SIG-M5 treated with dmso at 0.1 percent for 504 hours (cell line): ENCODE results near the gene SIVA1.
A peak's percentile ranks its signal among the peaks of the same experiment; 100 is the strongest.

Experiments
- DNase-seq: peaks from one replicate; lab custom pipeline; 2025; ENCODE audit not compliant: unreplicated experiment; lab: John Stamatoyannopoulos, UW

The SIVA1 gene

DNA sequence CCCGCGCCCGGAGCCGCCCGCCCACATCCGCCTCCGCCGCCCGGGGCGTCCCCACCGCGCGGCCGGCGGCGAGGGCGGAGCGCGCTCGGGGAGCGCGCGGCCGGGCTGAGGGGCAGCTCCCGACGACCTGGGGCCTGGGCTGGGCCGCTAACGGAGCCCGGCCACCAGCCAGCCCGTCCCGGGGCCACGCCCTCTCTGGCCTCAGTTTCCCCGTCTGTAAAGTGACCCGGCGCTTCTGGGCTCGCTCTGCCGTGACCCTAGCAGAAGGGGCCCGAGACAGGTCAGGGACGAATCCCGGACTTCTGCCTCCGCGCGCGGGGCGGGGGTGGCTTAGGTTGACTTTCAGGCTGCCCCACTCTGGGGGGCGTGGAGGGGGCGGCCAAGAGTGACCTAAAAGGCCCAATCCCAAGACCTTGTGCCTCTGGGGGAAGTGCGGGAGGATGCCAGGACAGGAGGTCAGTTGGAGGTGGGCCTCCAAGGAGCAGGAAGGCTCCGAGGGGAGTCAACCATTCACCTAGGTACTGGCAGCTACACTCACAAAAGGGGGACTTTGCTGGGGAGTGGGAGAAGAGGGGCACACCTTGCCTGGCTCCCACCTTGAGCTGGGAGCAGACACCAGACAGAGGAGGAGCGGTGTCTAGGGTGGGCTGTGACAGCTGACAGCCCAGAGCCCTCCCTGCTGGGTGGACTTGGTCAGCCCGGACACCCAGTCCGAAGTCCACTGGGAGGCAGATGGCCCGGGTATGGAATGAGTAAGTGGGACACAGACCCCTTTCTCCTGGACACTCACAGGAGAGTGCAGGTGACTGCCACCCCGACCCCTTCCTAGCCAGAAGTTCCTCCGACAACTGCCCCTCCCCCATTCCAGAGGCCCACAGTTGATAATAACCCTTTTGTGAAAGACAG lies 43.1 kb downstream of the SIVA1 start:
- peak; percentile 25 for DNase-seq

DNA sequence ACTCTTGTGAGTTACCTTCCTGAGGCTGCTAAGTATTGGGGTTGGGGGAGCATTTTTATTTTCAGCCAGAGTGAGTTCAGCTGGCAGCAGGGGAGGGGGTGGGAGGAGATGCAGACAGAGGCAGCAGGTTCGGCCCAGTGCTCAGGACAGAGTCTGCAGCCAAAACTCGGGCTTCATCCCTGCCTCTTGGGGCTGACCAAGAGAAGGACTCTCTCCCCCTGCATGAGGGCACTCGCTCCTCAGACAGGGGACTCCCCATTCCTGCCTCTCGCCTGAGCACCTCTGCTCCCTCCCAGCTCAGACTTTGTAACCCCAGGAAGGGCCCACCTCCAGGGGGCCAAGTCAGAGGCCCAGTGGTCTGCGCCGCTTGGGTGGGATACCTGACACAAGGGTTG lies 43.7 kb downstream of the SIVA1 start:
- no peak for DNase-seq

DNA sequence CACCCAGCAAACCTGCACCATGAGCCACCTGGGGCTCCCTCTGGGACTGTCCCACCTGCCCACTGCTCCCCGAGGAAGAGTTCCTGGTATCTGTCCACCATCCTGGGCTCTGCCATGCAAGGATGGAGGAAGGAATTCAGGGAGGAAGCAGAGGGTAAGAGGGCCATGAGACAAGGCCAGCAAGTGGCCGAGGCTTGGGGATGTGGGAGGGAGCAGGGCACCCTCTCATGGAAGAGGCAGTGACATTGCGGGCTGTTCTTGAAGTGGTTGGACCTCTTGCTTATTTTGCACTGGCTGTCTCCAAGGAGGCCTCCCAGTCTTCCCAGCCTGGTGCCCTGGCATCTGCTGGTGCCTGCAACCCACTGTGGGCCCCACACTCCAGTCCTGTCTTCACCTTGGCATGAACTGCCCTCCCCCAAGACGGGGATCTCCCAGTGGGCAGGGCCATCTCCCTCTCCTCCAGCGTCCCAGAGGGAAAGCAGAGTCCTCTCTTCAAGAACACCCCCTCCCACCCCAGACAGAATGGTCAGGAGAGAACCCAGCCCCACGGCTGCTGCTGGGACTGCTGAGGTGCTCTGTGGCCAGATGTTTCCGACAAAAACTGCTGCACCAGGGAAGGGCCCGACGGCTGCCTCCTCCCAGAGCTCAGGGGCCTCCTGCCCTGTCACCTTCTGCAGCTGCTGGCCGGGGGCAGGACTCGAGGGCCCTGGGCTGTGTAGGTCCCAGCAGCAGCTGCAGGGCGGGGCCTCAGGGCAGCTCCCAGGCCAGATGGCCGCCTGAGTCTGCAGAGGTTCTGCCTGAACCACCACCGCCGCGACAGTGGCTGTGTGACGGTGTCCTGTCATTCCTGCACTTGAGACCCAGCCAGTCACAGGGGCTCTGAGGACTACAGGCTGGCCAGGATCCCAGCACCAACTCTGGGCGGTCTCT lies 44.4 kb downstream of the SIVA1 start:
- no peak for DNase-seq

DNA sequence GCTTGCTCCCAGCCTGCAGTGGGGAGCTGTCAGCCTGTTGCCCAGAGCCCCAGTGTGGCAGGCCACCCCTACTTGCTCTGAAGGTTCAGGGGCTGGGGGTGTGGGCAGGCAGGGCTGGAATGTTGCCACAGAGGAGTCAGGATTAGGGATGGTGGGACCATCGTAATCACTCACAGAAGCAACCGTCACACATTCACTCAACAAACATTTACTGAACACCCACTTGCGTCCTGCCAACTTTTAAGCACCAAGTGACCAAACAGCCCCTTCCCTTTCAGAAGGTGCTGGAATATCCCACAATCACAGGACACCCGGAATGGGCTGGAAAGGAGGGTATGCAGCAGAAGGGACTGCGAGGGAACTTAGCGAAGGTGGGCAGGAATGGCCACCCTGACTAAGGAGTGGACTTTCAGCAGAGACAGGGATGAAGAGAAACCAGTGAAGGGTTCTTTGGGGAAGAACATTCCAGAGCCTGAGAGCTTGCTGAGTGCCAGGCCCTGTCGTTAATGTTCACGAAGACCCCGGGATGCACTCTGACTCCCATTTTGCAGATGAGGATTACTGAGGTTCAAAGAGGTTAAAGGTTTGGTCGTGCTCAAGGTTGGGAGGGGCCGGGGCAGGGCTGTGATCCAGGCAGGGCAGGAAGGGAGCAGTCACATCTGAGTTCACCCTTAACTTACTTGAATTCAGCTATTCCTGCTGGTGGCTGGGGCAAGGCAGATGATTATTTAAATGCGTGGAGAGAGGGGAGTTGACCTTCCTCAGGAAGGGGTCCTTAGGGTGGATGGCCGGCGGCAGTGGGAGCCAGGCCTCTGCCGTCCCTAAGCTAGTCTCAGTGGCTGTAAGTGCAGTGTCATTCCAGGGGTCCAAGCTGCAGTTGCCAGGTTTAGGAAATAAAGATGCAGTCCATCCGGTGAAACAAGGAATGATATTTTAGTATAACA lies 45.6 kb downstream of the SIVA1 start:
- DNase-seq = no peak

DNA sequence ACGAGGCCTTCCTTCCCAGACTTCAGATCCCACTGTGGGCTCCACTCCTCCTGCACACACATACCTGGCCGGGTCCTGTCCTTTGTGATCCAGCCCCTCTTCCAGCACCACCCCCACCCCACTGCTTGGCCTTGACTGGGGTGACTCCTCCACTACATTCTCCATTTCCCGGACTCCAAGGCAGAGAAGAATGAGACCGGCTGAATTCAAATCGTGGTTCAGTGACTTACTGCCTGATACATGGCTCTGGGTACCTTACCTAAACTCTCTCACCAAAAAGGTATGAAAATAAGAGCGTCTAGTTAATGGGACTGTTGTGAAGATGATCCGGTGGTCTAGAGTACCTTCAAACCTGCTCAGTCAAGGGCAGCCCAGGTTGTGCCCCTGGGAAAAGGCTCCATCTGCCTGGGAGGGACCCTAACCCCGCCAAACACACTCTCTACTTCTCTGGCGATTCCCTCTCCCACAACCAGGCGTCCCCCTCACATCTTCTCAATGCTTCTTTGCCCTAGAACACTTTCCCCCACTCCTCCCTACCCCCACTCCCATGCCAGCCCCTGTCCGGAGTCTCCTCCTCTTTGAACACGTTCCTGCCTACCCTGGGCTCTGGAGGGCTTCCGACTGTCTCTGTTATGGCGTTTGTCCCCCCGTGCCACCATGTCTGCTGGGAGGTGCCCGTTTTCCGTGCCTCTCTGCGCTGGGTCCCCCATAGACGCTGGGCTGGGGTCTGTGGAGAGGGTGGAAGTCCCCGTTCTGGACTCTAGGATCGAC lies 46.5 kb downstream of the SIVA1 start:
- no peak for DNase-seq

DNA sequence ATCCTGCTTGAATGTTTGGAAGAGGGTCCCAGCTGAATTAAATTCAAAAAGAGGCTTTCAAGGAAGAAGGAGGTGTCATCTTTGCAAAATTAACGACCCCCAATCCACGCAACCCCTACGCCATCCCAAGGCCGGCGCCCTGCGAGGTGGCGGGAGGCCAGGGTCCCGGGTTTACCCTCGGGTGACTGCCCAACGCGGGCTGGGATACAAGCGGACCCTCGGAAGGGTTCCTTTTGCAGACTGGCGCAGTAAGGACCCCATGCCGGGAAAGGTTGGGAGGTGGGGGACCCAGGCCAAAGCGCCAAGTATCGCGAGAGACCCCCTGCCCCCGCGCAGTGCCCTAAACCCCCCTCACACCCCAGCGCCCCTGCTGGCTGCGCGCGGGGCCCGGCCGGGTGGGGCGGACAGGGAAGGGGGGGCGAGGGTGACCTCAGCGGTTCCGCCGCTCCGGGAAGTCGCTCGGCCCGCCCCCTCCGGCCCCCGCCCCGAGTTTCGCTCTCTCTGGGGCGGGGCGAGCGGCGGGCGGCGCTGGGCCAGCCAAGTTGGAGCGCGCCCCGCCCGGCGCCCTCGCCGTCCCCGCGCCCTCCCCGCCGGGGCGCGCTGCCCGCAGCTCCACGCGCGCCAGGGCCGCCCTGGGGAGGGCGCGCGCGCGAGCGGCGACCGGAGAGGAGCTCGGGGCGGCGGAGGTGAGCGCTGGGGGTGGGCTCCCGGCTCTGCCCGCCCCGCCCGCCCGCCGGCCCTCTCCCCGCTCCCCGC lies 47.2 kb downstream of the SIVA1 start:
- DNase-seq = peak; percentile 60

DNA sequence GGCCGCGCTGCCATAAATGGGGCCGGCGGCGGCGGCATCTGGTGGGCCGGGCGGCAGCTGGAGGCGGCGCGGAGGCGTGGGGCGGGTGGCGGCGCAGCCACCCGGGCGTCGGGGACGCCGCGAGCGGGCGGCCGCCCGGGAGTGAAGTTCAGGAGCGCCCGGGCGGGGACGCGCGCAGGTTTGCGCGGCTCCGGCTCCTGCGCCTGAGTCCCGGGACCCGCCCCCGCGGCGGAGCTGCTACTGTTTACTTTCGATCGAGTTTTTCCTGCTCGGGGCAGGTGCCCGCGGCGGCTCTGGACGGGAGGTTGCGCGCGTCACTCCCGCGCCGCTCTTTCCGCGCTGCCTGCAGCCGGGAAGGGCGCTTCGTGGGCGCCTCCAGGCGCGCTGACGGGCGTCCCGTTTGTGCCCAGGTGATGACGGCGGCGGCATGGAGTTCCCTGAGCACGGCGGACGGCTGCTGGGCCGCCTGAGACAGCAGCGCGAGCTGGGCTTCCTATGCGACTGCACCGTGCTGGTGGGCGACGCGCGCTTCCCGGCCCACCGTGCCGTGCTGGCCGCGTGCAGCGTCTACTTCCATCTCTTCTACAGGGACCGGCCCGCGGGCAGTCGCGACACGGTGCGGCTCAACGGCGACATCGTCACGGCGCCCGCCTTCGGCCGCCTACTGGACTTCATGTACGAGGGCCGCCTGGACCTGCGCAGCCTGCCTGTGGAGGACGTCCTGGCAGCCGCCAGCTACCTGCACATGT lies 48.0 kb downstream of the SIVA1 start, which contains the start of gene ZBTB42:
ZBTB42 (plus strand) TSS at position 331 of the 749 bp plus-strand sequence; CDS start at position 428, 97 bp downstream.
- peak; percentile 79 for DNase-seq

DNA sequence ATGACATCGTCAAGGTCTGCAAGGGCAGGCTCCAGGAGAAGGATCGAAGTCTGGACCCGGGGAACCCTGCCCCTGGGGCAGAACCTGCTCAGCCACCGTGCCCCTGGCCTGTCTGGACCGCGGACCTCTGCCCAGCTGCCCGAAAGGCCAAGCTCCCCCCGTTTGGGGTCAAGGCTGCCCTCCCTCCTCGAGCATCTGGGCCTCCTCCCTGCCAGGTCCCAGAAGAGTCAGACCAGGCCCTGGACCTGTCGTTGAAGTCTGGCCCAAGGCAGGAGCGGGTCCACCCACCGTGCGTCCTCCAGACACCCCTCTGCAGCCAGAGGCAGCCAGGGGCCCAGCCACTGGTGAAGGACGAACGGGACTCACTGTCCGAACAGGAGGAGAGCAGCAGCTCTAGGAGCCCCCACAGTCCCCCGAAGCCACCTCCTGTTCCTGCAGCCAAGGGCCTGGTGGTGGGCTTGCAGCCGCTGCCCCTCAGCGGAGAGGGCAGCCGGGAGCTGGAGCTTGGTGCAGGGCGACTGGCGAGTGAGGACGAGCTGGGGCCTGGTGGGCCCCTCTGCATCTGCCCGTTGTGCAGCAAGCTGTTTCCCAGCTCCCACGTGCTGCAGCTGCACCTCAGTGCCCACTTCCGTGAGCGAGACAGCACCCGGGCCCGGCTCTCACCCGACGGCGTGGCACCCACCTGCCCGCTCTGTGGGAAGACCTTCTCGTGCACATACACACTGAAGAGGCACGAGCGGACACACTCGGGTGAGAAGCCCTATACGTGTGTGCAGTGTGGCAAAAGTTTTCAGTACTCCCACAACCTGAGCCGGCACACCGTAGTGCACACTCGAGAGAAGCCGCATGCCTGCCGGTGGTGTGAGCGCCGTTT lies 48.8 kb downstream of the SIVA1 start:
- no peak for DNase-seq

DNA sequence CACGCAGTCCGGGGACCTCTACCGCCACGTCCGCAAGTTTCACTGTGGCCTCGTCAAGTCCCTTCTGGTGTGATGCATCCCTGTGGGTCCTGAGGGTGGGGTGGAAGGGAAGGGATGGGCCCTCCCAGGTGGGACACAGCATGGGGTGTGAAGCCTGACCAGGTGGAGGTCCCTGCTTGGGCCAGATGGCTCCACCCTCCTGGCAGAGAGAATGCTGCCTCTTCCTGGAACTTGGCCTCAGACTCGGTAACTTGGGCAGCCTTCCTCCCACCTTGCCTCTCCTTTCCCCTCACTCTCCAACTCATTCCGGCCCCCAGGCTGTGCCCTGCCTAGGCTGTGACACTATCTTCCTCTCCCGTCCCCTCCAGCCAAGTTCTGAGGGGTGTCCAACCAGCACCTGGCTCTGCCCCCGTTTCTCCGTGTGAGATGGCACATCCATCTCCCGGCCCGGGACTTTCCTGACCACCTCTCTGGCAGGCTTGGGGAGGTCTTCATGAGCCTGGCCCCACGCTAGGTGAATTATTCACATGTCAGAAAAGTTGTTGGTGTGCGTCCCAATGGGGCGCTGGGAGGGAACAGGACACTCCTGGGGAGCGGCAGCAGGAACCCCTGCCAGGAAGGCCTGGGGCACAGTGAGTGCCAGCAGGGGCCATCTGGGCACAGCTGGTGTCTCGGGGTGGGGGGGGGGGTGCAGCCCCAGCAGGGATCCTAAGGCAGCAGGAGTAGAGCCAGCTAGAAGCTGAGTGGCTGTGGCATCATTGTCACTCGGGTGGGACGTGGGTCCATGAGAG lies 49.6 kb downstream of the SIVA1 start:
- DNase-seq = no peak

DNA sequence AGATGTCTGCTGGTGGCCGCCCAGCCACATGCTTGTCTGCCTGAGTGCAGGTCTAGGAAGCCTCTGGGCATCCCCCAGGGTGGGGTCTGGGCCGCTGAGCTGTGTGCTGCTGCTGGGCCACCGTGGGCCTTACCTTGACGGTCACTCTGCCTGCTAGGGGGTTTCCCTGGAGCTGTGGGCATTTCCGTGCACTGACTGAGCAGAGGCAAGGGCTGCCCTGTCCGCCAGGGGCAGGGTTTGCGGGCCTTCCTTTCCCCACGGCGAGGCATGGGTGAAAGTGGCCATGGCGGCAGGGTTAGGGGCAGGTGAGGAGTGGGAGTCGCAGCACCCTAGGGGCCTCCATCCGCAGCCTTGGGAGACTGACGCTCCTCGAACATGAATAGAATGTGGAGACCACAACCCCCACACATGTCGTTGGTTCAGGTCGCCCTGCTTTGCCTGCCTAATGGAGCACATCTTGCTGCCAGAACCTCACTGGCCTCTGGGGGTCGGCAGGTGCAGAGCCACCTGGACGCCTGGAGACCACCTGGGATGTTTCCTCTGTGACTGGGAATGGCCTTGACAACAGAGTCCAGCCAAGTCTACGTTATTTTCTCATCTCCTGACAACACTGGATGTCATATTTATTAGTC lies 50.4 kb downstream of the SIVA1 start:
- no peak for DNase-seq

DNA sequence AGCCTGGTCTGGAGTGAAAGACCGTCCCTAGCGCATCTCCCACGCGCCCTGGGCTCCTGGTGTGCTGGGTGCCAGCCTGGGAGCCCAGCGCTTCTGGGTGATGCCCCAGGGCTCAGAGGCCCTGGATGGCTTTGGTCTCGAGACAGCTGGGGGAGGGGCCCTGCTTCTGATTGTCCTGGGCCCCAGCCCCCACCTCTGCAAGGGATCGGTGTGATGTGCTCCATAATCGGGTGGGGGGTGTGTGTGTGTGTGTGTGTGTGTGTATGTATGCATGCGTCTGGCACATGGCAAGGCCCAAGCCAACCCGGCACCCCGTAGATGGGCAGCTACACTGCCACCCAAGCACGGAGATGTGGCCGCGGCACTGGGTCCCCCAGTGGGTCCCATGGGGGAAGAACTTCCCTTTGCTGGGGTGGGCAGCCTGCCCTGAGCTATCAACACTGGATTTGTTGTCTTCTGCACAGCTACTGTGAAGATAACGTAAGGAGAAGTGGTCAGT lies 51.0 kb downstream of the SIVA1 start:
- no peak for DNase-seq

DNA sequence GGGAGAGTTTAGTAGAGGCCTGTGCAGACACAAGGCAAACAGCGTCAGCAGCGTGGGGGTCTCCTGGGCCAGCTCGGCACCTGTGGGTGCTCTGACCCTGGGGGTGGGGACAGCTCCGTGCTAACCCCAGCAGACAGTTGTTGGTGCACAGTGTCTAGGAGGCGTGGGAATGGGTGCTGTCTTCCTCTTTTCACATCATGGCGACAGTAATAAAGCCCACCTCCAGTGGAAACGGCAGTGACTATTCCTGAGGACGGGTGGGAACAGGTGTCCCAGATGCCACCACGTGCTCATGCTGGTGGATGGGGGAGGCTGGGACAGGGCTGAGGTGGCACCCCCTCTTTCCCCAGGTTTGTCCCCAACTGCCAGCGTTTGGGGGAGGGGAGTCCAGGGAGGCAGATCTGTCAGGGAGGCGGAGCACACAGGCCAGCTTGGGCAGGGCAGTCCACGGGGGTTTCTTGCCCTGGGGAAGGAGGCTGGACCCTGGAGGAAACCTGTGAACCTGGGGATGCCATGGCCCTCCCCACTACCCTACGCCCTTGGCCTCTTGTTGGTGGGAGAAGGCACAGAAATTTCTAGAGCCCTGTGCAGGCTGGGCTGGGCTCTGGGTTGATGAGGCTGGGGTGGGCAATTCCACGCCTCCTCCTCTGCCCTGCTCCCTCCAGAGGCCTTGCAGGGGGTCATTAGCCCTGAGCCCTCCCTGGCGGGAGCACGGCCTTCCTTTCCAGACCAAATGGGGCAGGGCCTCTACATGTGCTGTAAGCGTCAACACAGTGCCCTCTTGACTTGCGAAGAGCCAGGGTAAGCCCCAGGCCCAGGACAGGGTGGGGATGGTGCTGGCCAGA lies 51.8 kb downstream of the SIVA1 start:
- DNase-seq = no peak

DNA sequence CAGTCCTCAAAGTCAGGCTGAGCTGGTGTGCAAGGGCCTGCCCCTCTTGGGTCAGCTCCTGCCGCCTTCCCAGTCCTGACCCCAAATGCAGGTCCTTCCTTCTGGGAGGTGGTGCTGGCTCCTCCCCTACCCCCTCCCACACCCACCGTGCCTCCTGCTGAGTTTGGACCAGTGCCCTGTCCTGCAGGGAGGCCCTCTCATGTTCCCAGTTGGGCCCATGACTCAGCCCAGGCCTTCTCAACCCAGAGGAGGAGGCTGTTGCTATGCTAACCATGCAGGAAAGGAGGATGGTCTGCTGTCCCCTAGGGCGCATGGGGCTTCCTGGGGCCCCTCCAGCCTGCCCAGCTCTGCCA lies 52.4 kb downstream of the SIVA1 start:
- no peak for DNase-seq

DNA sequence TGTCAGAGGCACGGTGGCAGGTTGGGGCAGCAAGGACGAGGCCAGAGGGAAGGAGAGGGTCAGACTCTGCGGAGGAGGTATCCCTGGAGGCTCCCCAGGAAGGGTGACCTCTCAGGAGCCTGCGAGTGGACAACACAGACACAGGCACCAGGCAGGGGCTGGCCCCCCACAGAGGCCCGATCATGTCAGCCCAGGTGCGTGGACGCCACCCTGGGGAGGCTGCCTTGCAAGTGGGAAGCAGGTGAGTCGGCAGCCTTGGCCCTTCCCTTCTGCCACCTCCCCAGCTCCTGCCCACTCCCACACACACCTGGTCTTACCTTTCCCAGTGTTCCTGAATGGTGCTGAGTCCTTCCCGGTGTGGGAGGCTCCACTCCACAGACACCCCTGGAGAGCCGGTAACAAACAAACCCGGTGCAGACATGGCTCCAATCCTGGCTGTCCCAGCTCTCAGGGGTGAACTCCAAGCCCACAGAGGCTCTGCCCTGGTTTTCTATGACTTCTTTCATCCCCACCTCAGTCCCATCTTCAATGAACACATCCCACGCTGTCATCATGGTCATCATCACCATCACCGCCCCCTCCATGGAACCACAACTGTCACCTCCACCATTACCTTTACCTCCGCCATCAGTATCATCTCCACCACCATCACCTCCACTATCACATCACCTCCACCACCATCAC lies 53.1 kb downstream of the SIVA1 start:
- no peak for DNase-seq
